NCI-H345 treated with DMSO at 0.1 percent for 48 hours (cell line): ENCODE measurements around the gene SLC23A1.
"Not testable (repeated sequence)": the region's sequence is repeated elsewhere in the genome, so short reads cannot be mapped to it uniquely, and the experiment has no call there.

ENCODE experiments used
- DNase-seq: peaks from one replicate; lab custom pipeline; 2025; ENCODE audit not compliant: unreplicated experiment; lab: John Stamatoyannopoulos, UW

Gene SLC23A1

DNA sequence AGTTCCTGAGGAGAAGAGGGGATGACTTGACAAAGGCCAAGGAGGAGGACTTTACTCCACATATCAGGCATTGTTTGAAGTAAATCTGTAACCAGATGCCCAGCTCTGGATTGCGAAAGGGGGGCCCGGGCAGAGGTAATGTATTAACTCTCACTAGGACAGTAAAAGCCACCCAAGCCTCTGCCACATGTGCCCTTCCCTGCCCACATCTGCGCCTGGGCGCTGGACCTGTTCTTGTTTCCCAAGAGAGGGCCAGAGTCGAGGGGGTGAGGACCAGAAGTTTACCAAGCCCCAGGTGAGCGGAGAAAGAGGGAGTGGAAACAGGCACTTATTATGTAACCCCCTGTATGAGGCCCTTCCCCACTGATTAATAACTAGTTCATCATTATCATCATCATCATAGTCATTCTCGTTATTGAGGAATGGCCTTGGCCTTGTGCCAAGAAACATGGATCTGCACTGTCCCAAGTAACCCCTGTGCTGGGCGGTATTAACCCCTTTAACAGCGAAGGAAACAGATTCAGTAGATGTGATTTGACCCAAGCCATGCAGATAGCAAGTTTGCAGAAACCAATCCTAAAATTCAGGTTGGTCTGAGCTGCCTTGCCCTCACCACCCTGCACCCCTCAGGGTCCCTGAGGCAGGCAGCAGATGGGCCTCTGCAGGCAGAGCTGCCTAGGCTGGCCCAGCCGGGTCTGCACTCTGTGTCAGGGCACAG is at the start of gene SLC23A1:
TSS of gene SLC23A1 (minus strand) at position 23 of the 718 bp plus-strand sequence. CDS start 44 bp downstream, outside the sequence.
- no peak for DNase-seq

DNA sequence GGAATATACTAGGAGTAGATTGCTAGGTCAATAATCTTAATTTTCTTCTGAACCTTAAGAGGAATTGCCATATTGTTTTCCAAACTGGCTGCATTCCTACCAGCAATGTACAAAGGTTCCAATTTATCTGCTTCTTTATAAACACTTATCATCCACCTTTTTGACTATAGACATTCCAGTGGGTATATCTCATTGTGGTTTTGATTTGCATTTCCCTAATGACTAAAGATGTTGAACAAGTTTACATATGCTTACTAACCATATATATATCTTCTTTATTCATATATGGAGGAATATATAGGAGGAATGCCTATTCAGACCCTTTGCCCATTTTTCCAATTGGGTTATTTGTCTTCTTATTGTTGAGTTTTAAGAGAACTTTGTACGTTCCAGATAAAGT is 48.6 kb upstream of the SLC23A1 start:
- no peak for DNase-seq

DNA sequence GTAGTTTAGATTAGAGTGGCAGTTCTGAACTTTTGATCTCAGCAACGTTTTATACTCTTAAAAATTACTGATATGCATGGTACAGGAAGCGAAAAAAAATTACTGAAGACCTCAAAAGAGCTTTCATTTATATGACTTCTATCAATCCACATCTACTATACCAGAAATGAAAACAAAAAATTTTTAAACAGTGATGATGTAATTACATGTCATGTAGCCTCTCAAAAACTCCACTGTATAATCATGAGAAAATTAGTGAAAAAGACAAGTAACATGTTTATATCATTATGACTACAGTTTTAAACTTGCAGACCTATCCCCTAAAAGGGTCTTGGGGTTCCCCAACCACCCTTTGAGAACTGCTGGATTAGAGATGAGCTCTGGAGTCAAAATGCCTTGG is 46.9 kb upstream of the SLC23A1 start:
- DNase-seq: no peak

DNA sequence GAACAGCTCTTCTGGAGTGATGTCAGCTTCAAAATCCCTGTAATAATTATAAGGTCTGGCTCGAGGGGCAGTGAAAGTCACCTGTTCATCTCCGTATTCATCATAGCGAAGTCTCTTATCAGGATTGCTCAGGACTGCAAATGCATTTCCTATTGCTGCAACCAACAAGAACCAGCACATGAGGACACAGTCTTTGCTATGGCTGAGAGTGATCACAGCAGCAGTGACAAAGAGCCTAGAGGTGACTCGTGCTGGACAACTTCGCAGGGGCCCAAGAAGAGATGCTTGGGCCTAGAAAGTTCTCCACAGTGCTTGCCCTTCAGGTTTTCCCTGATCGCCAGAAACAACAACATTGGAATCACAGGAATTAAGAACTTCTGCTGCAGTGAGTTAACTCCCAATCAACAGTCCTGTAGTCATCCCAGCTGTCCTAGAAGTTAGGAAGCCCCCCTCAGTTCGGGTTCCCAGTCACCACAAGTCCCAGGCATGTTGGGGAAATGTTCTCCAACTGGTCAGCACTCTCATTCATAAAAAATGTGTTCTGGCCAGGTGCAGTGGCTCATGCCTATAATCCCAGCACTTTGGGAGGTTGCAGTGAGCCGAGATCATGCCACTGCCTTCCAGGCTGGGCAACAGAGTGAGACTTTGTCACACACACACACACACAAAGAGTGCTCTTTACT is 43.2 kb upstream of the SLC23A1 start:
- no peak for DNase-seq

DNA sequence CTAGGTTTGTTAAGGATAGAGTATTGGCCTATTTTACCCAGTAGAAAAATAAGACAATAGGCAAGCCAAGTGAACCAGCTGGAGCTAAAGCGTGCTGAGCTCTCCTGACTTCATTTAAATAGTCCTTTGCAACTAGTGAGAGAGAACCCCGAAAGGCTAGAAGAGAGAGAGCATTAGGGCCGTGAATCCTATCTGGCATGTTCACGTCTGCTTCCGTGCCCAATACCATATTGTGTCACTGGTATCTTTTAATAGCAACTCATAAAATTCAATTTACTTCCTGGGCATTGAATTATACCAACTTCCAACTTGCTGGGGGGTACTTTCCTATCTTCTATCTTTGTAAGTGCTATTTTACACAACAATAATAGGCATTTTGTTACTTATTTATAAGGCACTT is 42.4 kb upstream of the SLC23A1 start:
- no peak for DNase-seq

DNA sequence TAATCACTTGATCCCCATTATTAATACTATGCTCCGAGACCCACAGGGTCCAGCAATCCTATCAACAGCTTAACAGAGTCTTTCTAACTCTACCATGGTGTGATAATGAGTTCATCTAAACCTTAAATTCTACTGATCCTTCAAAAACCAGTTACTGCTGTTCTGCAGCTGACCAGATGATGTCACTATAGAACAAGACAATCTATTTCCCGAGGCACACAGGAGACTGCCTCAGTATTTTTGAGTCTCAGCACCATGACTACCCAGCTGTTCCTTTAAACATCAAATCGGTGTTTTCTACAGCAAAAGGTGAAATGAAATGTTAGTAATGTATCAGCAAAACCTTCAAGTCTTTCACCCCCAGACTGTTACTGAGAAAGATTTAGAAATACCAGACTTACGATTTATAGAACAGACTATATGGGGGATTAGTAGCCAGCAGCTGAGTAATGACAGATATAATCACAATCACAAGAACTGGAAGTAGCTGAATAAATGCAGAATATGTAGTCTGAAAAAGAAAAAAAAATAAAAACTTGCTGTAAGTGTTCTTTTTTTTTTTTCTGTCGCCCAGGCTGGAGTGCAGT is 39.3 kb upstream of the SLC23A1 start:
- DNase-seq: peak; percentile 71

DNA sequence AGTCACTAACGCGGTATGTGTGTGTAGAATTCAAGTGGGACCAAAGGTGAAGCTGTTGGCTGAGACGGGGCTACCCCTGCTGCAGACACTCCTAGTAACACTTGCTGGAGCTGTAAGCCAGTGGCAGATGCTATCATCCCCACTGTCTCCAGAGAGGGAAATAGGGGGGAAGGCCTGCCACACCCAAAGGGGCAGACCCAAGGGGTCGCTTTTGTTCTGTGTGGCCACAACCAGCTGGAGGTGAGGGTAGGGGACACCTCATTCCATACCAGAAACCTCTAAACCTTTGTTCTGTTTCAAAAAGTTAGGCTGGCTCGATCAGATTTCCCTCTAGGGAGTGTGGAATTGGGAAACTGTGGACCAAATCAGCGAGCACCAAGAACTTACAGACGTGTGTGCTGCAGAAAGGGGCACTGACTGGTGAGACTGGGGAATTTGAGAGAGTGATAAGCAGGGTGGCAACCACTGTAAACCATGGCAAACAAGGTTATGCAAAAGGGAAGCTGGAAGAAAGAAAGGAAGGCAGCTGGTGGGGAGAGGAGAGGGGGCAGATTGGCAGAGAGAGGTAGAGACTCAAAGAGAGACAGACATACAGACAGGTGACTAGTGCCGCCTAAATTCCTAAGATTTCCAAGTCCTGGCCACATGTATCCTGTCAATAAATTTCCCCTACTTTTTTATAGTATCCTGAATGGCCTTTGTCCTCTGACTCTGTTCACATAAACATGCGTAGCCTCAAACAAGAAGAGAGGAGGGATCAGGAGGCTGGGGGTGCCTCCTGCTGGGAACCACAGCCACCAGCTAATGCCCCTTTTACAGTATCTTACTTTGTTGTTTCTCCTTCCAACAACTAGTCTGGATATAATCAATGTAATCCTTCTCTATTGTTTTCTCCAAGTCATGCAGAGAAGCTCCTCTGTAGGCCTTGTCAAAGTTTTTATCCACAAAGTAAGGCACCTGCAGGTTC is 36.4 kb upstream of the SLC23A1 start:
- DNase-seq: no peak

DNA sequence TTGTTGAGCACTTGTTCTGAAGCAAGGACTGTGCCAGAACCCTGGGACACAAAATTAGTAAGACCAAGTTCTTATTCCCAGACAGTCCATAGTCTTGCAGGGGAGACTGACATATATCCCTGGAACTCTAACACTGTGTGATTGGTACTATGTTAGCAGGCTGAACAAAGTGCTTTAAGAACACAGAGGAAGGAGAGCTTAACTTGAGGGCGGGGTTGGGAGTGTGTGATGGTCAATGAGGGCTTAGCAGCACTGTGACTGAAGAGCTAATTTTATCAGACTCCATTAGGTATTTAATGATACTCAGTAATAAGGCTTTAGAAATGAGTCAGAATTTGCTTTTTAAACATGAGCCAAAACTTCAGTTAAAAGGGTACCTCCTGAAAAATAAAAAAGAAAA is 35.7 kb upstream of the SLC23A1 start:
- no peak for DNase-seq

DNA sequence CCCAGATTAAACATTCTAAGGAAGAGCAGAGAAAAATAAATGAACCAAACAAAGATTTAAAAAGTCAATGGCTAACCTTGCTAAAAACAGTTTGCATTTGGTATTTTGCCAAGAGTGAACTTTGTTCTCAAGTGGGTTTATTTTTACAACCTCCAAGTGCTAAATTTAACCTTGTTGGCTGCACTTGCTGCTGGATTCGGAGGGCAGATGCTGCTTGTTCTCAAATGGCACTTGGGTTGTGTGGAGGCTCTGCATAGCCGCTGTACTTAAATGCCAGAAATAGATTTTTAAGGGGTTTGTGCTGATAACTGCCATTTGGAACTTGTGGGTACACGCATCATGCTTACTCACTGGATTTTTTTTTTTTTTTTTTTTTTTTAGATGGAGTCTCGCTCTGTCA is 34.1 kb upstream of the SLC23A1 start:
- DNase-seq: peak; percentile 86

DNA sequence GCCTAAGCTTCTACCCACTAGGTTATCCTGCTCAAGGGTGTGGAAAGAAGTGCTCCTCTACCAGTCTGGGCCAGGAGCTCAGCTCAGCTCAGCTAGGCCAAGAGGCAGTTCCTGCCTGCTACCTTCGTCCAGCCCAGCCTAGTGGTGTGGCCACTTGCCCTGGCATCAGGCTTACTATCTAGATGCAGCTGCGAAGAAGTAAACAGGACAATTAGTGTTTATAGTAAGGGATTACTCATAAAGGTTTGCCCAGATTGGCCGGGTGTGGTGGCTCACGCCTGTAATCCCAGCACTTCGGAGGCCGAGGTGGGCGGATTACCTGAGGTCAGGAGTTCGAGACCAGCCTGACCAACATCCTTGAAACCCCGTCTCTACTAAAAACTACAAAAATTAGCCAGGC is 33.6 kb upstream of the SLC23A1 start:
- DNase-seq: no peak

DNA sequence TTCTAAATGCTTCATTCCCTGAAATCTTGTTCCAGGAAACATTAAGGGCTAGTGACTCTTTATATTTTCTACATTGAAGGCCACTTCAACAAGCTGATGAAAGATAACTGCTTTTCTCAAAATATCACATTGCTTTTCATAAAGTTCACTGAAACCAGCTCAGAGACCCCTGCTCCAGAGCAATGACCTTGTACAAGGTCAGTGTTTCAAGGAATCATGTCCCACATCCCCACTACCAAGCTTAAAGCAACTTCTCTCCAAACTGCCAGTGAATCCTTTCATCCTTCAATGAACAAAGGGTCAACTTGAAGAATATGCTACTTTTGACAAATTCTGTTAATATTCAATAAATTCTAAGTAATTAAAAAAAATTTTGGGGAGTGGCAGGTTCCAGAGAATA is 32.8 kb upstream of the SLC23A1 start:
- no peak for DNase-seq

DNA sequence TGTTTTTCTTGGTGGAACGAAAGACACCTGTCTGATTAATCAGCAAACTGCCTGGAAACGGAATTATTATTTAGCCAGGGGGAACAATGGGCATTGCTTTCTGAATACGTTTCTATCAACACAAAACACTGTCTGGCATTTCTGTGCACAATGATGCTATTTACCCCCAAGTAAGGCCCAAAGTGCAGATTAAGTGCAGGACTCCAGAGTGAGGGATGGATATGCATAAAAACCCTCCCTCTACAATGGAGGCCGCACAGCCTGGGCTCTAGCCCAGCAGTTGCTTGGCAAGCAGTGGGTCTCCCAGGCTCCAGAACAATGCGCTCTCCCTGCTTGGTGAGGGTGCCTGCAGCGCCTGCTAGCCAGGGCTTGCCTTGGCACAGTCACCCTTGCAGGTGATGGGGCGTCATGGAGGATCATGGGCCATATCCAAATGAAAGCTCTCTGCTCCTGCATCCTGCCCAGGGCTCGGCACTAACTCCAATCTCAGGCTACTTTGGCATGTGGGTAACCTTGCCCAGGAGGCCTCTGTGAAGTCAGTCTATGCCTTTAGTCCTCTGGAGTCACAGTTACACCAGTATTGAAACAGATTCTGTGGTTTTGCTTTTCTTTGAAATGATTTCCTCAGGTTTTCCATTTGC is 32.2 kb upstream of the SLC23A1 start:
- DNase-seq: peak; percentile 95

DNA sequence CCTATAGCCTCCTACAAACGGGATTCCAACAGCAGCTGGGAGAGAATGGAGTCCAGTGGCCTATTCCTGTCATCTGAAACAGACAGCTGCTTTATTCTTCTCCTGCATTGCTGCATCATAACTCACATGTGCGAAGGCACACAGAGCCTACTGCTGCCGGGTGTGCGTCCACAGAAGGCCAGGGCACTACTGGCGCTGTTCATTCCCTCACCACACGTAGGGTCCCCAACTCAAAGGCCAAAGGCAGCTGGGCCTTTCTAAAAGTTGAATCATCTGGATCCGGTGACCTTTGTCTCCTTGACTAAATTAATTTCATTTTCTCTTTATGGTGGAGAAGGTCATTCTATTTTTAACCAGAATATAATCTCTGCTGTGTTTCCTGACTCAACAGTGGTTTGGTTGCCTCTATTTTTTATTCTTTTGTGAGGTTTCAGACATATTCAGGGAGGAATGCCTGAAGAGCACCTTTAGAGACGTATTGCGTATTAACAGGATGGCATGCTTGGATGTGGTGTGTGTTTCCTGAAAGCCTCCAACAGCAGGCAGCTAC is 31.6 kb upstream of the SLC23A1 start:
- peak; percentile 48 for DNase-seq

DNA sequence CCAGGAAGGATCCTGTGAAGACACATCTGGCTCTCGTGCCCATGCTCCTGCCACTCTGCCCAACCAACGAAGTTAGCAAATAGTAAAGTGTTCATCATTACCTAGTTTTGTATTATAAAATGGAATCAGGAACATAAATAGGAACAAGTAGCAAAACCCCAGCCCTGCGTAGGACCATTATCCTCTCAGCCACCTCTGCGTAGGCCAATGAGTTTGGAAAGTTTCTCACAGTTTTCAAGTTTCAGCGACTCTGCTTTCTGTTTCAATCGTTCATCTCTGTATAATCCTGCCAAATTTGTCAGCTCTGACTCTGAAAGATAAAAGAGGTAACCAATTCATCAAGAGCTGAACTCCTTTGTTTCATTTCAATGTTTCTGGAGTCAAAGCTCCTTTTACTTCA is 30.9 kb upstream of the SLC23A1 start:
- DNase-seq: no peak

DNA sequence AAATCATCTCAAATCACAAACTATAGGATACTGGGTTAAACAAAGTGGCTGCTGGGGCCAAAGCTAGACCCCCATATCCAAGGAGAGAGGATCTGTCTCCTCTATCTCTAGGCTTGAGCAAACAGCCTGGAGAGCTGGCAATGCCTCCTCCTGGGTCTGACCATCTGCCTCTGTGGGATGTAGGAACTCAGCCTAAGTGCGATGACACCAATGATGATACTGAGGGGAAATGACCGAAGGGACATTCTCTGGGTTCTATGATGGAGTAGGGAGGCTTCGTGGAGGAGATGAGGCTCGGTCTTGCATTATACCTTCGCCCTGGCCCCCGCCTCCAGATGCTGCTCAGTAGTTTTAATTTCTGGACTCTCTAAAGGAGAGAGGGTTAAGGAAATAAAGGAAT is 30.1 kb upstream of the SLC23A1 start:
- DNase-seq: no peak

DNA sequence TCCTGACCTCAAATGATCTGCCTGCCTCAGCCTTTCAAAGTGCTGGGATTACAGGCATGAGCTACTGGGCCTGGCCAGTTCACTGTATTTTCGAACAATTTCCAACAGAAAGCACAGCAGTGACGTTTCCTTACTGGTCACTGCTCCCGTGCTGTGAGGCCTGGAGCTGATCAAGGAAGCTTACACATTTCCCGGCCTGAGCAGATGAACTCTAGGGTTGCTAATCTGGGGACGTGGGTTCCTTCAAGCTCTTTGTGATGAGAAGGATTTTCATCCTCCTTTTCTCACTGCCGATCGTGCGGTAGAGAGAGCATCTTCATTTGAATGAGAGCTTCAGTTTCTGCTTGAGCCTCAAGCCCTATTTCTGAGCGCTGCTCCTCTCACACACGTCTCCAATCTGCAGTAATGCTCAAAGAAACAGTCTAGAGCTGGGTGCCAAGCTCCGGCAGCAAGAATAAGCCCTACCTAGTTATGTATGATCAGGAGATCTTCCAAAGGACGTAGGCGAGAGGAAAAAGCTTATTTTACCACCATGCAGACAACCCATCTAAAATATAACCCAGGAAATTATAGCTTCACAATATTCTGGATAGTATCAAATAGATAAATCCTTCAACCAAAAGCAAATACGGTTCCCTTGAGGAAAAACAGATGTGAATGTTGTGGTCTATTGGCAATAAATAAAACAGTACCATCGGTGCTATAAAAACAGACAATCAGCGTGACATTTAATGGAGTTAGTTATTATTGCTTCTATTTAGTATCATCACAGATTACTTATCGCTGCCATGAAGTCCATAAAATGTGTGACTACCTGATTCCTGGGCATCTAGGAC is 28.1 kb upstream of the SLC23A1 start:
- DNase-seq: no peak

DNA sequence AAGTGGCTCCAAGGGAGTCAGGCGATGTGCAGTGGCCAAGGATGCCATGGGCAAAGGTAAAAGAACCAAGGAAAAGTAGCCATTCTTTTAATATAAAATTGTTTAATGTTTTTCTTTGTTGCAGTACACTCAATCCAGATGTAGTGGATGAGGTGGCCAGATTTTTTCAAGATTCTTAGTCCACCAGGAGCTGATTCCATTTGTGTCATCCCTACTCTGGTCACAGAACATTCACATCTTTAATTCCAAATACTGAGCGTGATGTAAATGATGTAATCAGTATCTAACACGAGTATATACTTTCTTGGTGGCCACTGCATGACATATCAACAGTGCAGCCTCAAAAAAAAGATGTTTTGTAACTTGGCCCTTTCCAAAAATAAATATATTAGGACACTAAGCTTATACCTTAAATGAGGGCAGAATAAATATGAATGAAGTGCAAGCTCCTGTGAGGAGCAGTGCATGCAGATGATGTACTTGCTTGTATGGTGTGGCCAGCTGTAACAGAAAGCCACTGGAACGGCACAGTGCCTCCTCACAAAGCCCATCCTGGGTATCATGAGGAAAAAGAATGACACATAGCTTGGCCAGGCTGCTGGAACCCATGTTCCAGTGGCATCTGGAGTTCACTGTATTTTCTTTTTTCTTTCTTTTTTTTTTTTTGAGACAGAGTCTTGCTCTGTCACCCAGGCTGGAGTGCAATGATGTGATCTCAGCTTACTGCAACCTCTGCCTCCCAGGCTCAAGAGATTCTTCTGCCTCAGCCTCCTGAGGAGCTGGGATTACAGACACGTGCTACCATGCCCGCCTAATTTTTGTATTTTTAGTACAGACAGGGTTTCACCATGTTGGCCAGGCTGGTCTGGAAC is 27.3 kb upstream of the SLC23A1 start:
- no peak for DNase-seq

DNA sequence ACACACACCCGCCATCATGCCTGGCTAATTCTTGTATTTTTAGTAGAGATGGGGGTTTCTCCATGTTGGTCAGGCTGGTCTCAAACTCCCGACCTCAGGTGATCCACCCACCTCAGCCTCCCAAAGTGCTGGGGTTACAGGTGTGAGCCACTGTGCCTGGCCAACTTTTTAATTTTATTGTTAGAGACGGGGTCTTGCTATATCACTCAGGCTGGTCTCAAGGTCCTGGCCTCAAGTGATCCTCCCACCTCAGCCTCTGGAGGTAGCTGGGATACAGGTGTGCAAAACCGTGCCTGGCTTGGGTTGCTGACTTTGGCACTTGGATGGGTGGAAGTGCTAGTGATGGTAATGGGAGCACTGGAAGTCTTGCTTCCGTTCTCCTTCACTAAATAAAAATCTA is 26.0 kb upstream of the SLC23A1 start:
- not testable (repeated sequence) for DNase-seq

DNA sequence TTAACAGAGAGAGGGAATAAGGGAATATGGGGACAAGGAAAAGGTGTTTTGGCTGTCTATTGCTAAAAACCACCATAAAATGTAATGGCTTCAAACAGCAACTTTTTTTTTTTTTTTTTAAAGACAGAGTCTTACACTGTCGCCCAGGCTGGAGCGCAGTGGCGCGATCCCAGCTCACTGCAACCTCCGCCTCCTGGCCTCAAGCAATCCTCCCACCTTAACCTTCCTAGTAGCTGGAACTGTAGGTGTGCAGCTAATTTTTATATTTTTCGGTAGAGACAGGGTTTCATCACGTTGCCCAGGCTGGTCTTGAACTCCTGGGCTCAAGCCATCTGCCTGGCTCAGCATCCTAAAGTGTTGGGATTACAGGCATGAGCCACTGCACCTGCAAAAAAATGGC is 25.1 kb upstream of the SLC23A1 start:
- DNase-seq: no peak
